Superior temporal gyrus (tissue), 1 donor: ENCODE results near the gene MEI4.

Experiments used
- DNase-seq: peaks from one replicate; pipeline ENCODE4 v3.0.0-alpha.2; 2016; ENCODE audit errors: extremely low spot score

MEI4 gene

GRCh38 chr6:77962070-77962469 is 309.2 kb downstream of the MEI4 start:
- no peak for DNase-seq

DNA sequence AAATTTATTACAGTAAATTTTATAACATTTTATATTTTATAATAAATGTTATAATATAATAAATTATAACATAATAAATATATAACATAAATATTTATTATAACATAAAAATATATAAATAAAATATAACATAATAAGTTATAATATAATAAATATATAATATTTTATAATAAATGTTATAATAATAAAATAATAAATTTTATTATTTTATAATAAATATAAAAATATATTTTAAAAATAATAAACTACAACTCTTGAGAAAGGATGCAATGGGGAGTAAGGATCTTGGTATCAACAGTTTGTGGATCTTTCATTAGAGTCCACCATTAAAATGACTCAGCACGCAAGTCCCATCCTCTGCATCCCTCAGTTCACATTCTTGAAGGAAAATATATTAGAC is 312.6 kb downstream of the MEI4 start:
- no peak for DNase-seq

GRCh38 chr6:77972334-77972733 is 319.5 kb downstream of the MEI4 start:
- DNase-seq = no peak
